Mammary epithelial cell (primary cell): ENCODE data around the gene PLXNB3.

Experiments used
- CTCF ChIP-seq, 2 donors: IDR thresholded peaks in 1 of 2; conservative IDR thresholded peaks in 1 of 2; 2 replicates each; pipeline ENCODE4 v1.5.1; 2011 to 2012; ENCODE audit warnings: inconsistent platforms in 2 of 2, low read length in 2 of 2, mild to moderate bottlenecking in 2 of 2, control low read depth in 1 of 2, low read depth in 1 of 2; ENCODE audit not compliant: insufficient read depth in 1 of 2; ENCODE audit errors: extremely low read depth in 1 of 2
- EZH2 ChIP-seq: IDR thresholded peaks from 2 replicates; pipeline ENCODE4 v1.6.1; 2012; ENCODE audit warnings: low read length, inconsistent platforms, borderline replicate concordance

DNA sequence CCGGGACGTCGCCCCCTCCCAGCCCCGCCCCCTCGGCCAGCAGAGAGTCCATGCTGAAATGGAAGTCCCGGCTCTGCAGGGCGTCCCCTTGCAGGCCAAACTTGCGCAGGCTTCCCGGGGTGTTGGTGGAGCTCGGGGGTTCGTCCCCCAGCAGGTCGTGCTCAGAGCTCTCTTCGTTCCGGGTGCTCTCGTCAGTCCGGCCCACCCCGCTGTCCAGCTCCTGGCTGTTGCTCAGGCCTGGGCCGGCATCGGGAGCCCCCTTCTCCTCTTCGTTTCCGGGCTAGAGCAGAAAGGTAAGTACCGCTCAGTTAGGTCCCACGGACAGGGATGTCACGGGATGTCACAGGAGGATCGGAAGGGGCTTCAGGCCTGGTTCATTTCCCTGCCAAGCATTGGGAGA, 40.6 kb downstream of the PLXNB3 start:
- no peak for TF ChIP-seq EZH2
- TF ChIP-seq CTCF (conservative IDR thresholded peaks at IDR 0.05 in 1 of 2, IDR thresholded peaks at IDR 0.05 in 1 of 2; ENCODE audit: extremely low read depth in 1 of 2, insufficient read depth in 1 of 2, low read depth in 1 of 2, low read length in 2 of 2) = no peak
